Right atrium auricular region (tissue), 2 donors: ENCODE measurements around the gene TBX10. TPM values are rescaled to one million over a fixed set of nuclear protein-coding genes. Genes with fewer than 3 reads are reported as not detected.

Source experiments
- DNase-seq: peaks from one replicate; pipeline ENCODE4 v3.0.0-alpha.2; 2019; ENCODE audit warnings: low spot score
- H3K27ac ChIP-seq, 2 donors: fragments of 200-600 bp; sonication (generic); 1 replicate in 1 of 2; 2 replicates in 1 of 2; pipeline ENCODE4 v1.5.1; 2016 to 2019
- H3K27me3 ChIP-seq, 2 donors: fragments of 200-600 bp; sonication (generic); one replicate each; pipeline versions ENCODE4 v1.5.1 to v1.6.0; 2017 to 2019
- H3K36me3 ChIP-seq: fragments of 200-600 bp; sonication (generic); one replicate; pipeline ENCODE4 v1.5.1; 2016
- H3K4me1 ChIP-seq, 2 donors: fragments of 200-600 bp; sonication (generic); one replicate each; pipeline versions ENCODE4 v1.5.1 to v1.6.0; 2017 to 2019
- H3K4me3 ChIP-seq, 2 donors: fragments of 200-600 bp; sonication (generic); 1 replicate in 1 of 2; 2 replicates in 1 of 2; pipeline ENCODE4 v1.5.1; 2017 to 2019; ENCODE audit warnings: mild to moderate bottlenecking in 1 of 2, moderate library complexity in 1 of 2
- H3K9me3 ChIP-seq, 2 donors: fragments of 200-600 bp; sonication (generic); one replicate each; pipeline ENCODE4 v1.5.1; 2019
- total RNA-seq, 2 donors: library from RNA; depleted of rRNA; stranded (reverse); fragments of >200 nt; gene quantifications; one replicate each; pipeline ENCODE4 v1.1.0, GENCODE V29; 2016
- TF ChIP-seq, protein P1 (sequence below), 2 donors: fragments of 200-600 bp; sonication (generic); IDR thresholded peaks; one replicate each; pipeline ENCODE4 v1.5.1; 2019; ENCODE audit warnings: antibody characterized with exemption in 2 of 2

TBX10 gene
- total RNA-seq, 2 donors from 2014 or later = not detected

DNA sequence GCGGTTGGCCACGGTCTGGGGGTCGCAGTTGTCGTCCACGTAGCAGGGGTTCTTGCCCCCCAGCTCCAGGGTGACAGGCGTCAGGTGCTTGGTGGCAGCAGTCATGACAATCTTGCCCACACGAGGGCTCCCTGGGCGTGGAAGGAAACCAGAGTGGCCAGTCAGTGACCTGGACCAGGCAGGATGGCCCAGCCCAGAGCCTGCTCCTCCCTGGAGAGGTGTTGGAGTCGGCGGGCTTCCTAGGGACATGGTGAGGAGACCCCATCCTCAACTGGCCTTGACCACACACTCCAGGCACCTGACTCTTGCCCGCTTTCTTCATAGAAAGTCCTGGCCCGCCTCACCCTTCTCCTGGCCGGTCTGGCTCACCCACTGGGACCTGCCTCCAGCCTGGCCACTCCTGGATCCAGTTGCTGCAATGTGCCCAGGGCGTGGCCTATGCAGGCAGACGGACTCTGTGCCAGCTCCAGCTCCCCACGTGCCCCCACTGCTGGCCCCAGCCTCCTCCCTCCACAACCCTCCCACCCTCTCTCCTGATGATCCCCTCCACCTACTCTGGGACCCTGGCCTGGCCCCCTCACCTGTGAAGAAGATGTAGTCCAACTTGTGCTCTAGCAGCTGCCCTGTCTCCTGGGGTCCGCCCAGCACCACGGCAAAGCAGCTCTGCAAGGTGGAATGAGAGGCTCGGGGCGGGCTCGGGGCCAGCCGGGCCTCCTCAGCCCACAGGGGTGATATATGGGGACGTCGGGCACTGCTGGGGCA, 26.2 kb upstream of the TBX10 start:
- no peak for DNase-seq
- Histone ChIP-seq H3K27me3 (no peaks in the 10 kb centered on the region), H3K9me3 (no peaks in the 10 kb centered on the region), H3K27ac (no peak overlapping the region), H3K36me3 (no peaks in the 10 kb centered on the region), H3K4me1 (no peaks in the 10 kb centered on the region), H3K4me3 (no peak overlapping the region)
- TF ChIP-seq, protein P1, sequence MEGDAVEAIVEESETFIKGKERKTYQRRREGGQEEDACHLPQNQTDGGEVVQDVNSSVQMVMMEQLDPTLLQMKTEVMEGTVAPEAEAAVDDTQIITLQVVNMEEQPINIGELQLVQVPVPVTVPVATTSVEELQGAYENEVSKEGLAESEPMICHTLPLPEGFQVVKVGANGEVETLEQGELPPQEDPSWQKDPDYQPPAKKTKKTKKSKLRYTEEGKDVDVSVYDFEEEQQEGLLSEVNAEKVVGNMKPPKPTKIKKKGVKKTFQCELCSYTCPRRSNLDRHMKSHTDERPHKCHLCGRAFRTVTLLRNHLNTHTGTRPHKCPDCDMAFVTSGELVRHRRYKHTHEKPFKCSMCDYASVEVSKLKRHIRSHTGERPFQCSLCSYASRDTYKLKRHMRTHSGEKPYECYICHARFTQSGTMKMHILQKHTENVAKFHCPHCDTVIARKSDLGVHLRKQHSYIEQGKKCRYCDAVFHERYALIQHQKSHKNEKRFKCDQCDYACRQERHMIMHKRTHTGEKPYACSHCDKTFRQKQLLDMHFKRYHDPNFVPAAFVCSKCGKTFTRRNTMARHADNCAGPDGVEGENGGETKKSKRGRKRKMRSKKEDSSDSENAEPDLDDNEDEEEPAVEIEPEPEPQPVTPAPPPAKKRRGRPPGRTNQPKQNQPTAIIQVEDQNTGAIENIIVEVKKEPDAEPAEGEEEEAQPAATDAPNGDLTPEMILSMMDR (IDR thresholded peaks at IDR 0.05) = peak in 1 of 2 donors; percentile 30

- no peak overlapping the region for H3K27ac ChIP-seq
- no peaks in the 10 kb centered on the region for H3K9me3 ChIP-seq
- H3K4me3 ChIP-seq = no peak overlapping the region
- H3K4me1 ChIP-seq = no peaks in the 10 kb centered on the region
- H3K27me3 ChIP-seq = no peaks in the 10 kb centered on the region
- H3K36me3 ChIP-seq = no peaks in the 10 kb centered on the region
- DNase-seq = no peak
- TF ChIP-seq, protein P1 (IDR thresholded peaks at IDR 0.05) = no peak
Observed at GRCh38 chr11:67664696-67665540, 25.4 kb upstream of the TBX10 start.

DNA sequence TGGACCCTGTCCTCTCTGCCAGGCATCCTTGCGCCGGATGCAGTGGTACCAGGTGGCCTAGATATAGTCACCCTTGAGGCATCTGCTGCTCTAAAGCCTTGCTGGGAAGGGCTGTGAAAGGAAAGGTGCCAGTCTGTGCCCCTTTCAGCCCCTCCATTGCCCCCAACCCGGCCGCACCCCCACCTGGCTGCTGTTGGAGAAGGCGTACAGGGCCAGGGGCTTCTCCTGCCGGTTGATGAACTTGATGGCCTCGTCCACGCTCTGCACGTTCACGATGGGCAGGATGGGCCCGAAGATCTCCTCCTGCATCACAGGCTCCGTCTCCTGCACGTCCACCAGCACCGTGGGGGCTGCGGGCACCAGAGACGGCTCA, 24.6 kb upstream of the TBX10 start:
- TF ChIP-seq, protein P1 (IDR thresholded peaks at IDR 0.05) = no peak
- no peak for DNase-seq
- Histone ChIP-seq H3K9me3 (no peaks in the 10 kb centered on the region), H3K36me3 (no peaks in the 10 kb centered on the region), H3K4me1 (no peaks in the 10 kb centered on the region), H3K4me3 (no peak overlapping the region), H3K27me3 (no peaks in the 10 kb centered on the region), H3K27ac (no peak overlapping the region)

- no peak for DNase-seq
- TF ChIP-seq, protein P1 (IDR thresholded peaks at IDR 0.05) = no peak
- Histone ChIP-seq H3K4me3 (no peak overlapping the region), H3K27ac (no peak overlapping the region), H3K36me3 (no peaks in the 10 kb centered on the region), H3K4me1 (no peaks in the 10 kb centered on the region), H3K9me3 (no peaks in the 10 kb centered on the region), H3K27me3 (no peaks in the 10 kb centered on the region)
Observed at GRCh38 chr11:67663532-67664212, 24.1 kb upstream of the TBX10 start.

- no peak for DNase-seq
- Histone ChIP-seq H3K27me3 (no peaks in the 10 kb centered on the region), H3K27ac (no peak overlapping the region), H3K9me3 (no peaks in the 10 kb centered on the region), H3K4me1 (no peaks in the 10 kb centered on the region), H3K4me3 (no peak overlapping the region), H3K36me3 (no peaks in the 10 kb centered on the region)
- TF ChIP-seq, protein P1 (IDR thresholded peaks at IDR 0.05) = no peak
Observed at GRCh38 chr11:67662835-67663531, 23.4 kb upstream of the TBX10 start.
